ENCODE results near the gene PPP2R2D.
"Not testable (repeated sequence)": the region's sequence is repeated elsewhere in the genome, so short reads cannot be mapped to it uniquely, and the experiment has no call there.

PPP2R2D gene

GRCh38 chr10:131974034-131974817 is 73.4 kb downstream of the PPP2R2D start:
- no peak for DNase-seq (ENCODE audit: low read depth, low spot score)

- DNase-seq (ENCODE audit: low read depth, low spot score) = no peak
Observed at GRCh38 chr10:131975003-131975402, 74.2 kb downstream of the PPP2R2D start.

GRCh38 chr10:131975796-131976195 is 75.0 kb downstream of the PPP2R2D start:
- no peak for DNase-seq (ENCODE audit: low read depth, low spot score)

GRCh38 chr10:131977323-131978096 is 76.7 kb downstream of the PPP2R2D start:
- DNase-seq (ENCODE audit: low read depth, low spot score) = no peak

GRCh38 chr10:131978366-131978765 is 77.6 kb downstream of the PPP2R2D start:
- no peak for DNase-seq (ENCODE audit: low read depth, low spot score)

- peak; percentile 44 for DNase-seq (ENCODE audit: low read depth, low spot score)
Observed at GRCh38 chr10:131978851-131979250, 78.0 kb downstream of the PPP2R2D start.

GRCh38 chr10:131979336-131979735 is 78.5 kb downstream of the PPP2R2D start:
- no peak for DNase-seq (ENCODE audit: low read depth, low spot score)

- DNase-seq (ENCODE audit: low read depth, low spot score) = peak; percentile 70
Observed at GRCh38 chr10:131979821-131980270, 79.0 kb downstream of the PPP2R2D start.

GRCh38 chr10:131980321-131980720 is 79.5 kb downstream of the PPP2R2D start:
- no peak for DNase-seq (ENCODE audit: low read depth, low spot score)

GRCh38 chr10:131980761-131981428 is 80.1 kb downstream of the PPP2R2D start:
- peak; percentile 73 for DNase-seq (ENCODE audit: low read depth, low spot score)

- DNase-seq (ENCODE audit: low read depth, low spot score) = peak; percentile 93
Observed at GRCh38 chr10:131981429-131982184, 80.8 kb downstream of the PPP2R2D start, which contains the start of gene BNIP3. BNIP3 (minus strand) TSS chr10:131981923; CDS start chr10:131981806, 117 bp downstream.

- DNase-seq (ENCODE audit: low read depth, low spot score) = no peak
Observed at GRCh38 chr10:131982185-131982756, 81.5 kb downstream of the PPP2R2D start.

- DNase-seq (ENCODE audit: low read depth, low spot score) = no peak
Observed at GRCh38 chr10:131982796-131983195, 82.0 kb downstream of the PPP2R2D start.

- no peak for DNase-seq (ENCODE audit: low read depth, low spot score)
Observed at GRCh38 chr10:131983780-131984179, 83.0 kb downstream of the PPP2R2D start.

- DNase-seq (ENCODE audit: low read depth, low spot score) = not testable (repeated sequence)
Observed at GRCh38 chr10:131986851-131987250, 86.0 kb downstream of the PPP2R2D start.

- DNase-seq (ENCODE audit: low read depth, low spot score) = not testable (repeated sequence)
Observed at GRCh38 chr10:131987301-131987700, 86.5 kb downstream of the PPP2R2D start.

- DNase-seq (ENCODE audit: low read depth, low spot score) = not testable (repeated sequence)
Observed at GRCh38 chr10:131987786-131988185, 87.0 kb downstream of the PPP2R2D start.

- DNase-seq (ENCODE audit: low read depth, low spot score) = no peak
Observed at GRCh38 chr10:131991726-131992125, 90.9 kb downstream of the PPP2R2D start.

- DNase-seq (ENCODE audit: low read depth, low spot score) = no peak
Observed at GRCh38 chr10:131993275-131993674, 92.5 kb downstream of the PPP2R2D start.

- DNase-seq (ENCODE audit: low read depth, low spot score) = no peak
Observed at GRCh38 chr10:131994435-131994834, 93.6 kb downstream of the PPP2R2D start.
